ENCODE measurements around the gene CDC42SE1.

- TF ChIP-seq, protein P1, sequence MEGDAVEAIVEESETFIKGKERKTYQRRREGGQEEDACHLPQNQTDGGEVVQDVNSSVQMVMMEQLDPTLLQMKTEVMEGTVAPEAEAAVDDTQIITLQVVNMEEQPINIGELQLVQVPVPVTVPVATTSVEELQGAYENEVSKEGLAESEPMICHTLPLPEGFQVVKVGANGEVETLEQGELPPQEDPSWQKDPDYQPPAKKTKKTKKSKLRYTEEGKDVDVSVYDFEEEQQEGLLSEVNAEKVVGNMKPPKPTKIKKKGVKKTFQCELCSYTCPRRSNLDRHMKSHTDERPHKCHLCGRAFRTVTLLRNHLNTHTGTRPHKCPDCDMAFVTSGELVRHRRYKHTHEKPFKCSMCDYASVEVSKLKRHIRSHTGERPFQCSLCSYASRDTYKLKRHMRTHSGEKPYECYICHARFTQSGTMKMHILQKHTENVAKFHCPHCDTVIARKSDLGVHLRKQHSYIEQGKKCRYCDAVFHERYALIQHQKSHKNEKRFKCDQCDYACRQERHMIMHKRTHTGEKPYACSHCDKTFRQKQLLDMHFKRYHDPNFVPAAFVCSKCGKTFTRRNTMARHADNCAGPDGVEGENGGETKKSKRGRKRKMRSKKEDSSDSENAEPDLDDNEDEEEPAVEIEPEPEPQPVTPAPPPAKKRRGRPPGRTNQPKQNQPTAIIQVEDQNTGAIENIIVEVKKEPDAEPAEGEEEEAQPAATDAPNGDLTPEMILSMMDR (conservative IDR thresholded peaks at IDR 0.05 in 1 of 2, IDR thresholded peaks at IDR 0.05 in 1 of 2; ENCODE audit: extremely low read depth in 1 of 2, insufficient read depth in 1 of 2, low read depth in 1 of 2, low read length in 2 of 2): no peak
- no peak for TF ChIP-seq EZH2 (IDR thresholded peaks at IDR 0.05; ENCODE audit: borderline replicate concordance, low read length)
These were observed 49.1 kb downstream of the CDC42SE1 start for GRCh38 chr1:151010346-151010726.
